ENCODE results near the gene DOCK2.

DOCK2 gene

GRCh38 chr5:170028124-170028523 is 391.0 kb downstream of the DOCK2 start:
- DNase-seq (ENCODE audit: low read depth in 2 of 2, low spot score in 1 of 2), result no peak

- DNase-seq (ENCODE audit: low read depth in 2 of 2, low spot score in 1 of 2), result no peak
Observed at GRCh38 chr5:170034231-170034630, 397.2 kb downstream of the DOCK2 start.

GRCh38 chr5:170038241-170038640 is 401.2 kb downstream of the DOCK2 start:
- no peak for DNase-seq (ENCODE audit: low read depth in 2 of 2, low spot score in 1 of 2)

- DNase-seq (ENCODE audit: low read depth in 2 of 2, low spot score in 1 of 2), result no peak
Observed at GRCh38 chr5:170039830-170040229, 402.8 kb downstream of the DOCK2 start.

- DNase-seq (ENCODE audit: low read depth in 2 of 2, low spot score in 1 of 2), result no peak
Observed at GRCh38 chr5:170046241-170046640, 409.2 kb downstream of the DOCK2 start.

- DNase-seq (ENCODE audit: low read depth in 2 of 2, low spot score in 1 of 2), result no peak
Observed at GRCh38 chr5:170049713-170050112, 412.6 kb downstream of the DOCK2 start.

- no peak for DNase-seq (ENCODE audit: low read depth in 2 of 2, low spot score in 1 of 2)
Observed at GRCh38 chr5:170053896-170054295, 416.8 kb downstream of the DOCK2 start.

- no peak for DNase-seq (ENCODE audit: low read depth in 2 of 2, low spot score in 1 of 2)
Observed at GRCh38 chr5:170055606-170056005, 418.5 kb downstream of the DOCK2 start.

GRCh38 chr5:170056561-170057267 is 419.6 kb downstream of the DOCK2 start:
- DNase-seq (ENCODE audit: low read depth in 2 of 2, low spot score in 1 of 2), result no peak

DNA sequence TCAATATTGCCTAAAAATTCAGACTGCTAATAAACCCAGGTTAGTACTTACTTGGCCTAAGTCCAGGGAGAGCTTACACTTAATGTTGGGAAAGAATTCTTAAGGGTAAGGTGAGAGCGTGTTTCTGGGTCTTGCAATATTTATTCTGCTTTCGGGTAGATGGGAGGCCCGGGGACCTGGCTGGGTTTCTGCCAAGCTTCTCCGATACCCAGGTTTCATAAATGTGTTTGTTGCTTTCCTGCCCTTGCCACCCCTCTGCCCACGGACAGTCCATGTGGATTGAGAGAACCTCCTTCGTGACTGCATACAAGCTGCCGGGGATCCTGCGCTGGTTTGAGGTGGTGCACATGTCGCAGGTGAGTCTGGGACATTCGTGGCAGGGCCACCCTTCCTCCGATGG is 420.2 kb downstream of the DOCK2 start:
- DNase-seq (ENCODE audit: low read depth in 2 of 2, low spot score in 1 of 2), result no peak

GRCh38 chr5:170059221-170059620 is 422.1 kb downstream of the DOCK2 start:
- DNase-seq (ENCODE audit: low read depth in 2 of 2, low spot score in 1 of 2), result no peak

DNA sequence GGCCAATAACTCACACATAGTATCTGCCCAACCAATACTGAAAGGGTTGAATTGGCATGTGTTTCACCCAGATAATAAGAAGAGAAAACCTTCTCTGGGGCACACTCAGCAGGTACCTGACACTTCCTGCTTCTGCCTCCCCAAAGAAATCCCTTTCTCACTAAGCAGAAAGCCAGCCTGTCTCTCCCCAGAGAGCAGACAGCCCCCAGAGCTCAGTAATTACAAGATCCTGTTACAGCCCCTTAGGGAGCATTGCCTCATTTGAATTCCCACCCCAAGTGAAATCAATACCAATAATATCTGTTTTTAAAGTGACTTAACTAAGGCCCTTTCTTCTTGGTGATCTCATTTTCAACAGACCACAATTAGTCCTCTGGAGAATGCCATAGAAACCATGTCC is 430.1 kb downstream of the DOCK2 start:
- DNase-seq (ENCODE audit: low read depth in 2 of 2, low spot score in 1 of 2), result no peak

GRCh38 chr5:170067574-170068170 is 430.6 kb downstream of the DOCK2 start:
- DNase-seq (ENCODE audit: low read depth in 2 of 2, low spot score in 1 of 2), result no peak

- DNase-seq (ENCODE audit: low read depth in 2 of 2, low spot score in 1 of 2), result no peak
Observed at GRCh38 chr5:170069512-170069911, 432.4 kb downstream of the DOCK2 start.

- no peak for DNase-seq (ENCODE audit: low read depth in 2 of 2, low spot score in 1 of 2)
Observed at GRCh38 chr5:170070556-170071412, 433.7 kb downstream of the DOCK2 start.

DNA sequence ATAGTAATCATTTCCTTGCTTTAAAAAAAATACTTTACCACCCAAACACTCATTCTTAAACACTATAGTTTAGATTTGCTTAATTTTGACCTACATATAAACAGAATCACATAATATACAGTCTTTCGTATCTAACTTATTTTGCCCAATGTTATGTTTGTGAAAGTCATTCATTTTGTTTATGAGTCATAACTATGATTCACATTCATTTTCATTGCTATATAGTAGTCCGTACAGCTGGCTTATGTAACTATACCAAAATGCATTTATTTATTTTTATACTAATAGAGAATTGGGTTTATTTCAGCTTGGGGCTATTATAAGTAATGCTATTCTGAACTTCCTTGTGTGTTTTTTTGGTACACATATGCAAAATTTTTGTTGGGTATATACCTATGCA is 434.7 kb downstream of the DOCK2 start:
- DNase-seq (ENCODE audit: low read depth in 2 of 2, low spot score in 1 of 2), result no peak

GRCh38 chr5:170075696-170076095 is 438.6 kb downstream of the DOCK2 start:
- DNase-seq (ENCODE audit: low read depth in 2 of 2, low spot score in 1 of 2), result no peak

- no peak for DNase-seq (ENCODE audit: low read depth in 2 of 2, low spot score in 1 of 2)
Observed at GRCh38 chr5:170076211-170076610, 439.1 kb downstream of the DOCK2 start.

- DNase-seq (ENCODE audit: low read depth in 2 of 2, low spot score in 1 of 2), result no peak
Observed at GRCh38 chr5:170076739-170077138, 439.7 kb downstream of the DOCK2 start.

GRCh38 chr5:170077526-170077925 is 440.5 kb downstream of the DOCK2 start:
- DNase-seq (ENCODE audit: low read depth in 2 of 2, low spot score in 1 of 2), result no peak

DNA sequence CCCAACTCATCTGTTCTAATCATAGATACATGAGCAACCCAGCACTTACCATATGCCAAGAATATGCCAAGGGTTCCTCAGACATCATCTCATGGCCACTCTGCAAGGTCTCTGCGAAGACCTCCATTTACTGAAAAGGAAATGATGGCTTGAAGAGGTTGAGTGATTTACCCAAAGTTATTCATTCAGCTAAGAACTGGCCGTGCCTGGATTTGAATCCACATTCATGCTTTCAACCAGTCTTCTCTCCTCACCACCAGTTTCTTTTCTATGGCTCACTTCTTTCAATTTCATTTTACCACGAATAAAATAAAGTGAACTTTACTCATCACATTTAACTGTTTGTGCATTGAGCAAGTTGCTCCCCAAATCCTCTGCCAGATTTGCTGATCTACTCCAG is 441.4 kb downstream of the DOCK2 start:
- DNase-seq (ENCODE audit: low read depth in 2 of 2, low spot score in 1 of 2), result no peak

DNA sequence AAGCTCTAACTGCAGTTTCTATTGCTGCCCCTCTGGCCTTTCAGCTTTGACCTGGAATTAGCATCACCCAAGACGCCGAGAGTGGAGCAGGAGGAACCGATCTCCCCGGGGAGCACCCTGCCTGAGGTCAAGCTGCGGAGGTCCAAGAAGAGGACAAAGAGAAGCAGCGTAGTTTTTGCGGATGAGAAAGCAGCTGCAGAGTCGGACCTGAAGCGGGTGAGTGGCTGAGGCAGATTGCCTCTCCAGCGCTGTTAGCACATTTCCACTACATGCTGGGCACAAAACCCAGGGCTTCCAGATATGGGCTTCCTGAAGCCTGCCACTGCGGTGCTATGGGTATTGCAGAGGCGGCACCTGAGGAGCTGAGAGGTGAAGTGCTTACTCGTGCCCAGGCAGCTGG is 441.9 kb downstream of the DOCK2 start:
- no peak for DNase-seq (ENCODE audit: low read depth in 2 of 2, low spot score in 1 of 2)
